Amniotic stem cell (primary cell): ENCODE data around the gene CEP295NL.
"Not testable (repeated sequence)": the region's sequence is repeated elsewhere in the genome, so short reads cannot be mapped to it uniquely, and the experiment has no call there.

Source experiments
- DNase-seq: peaks from one replicate; lab custom pipeline; 2025; lab: John Stamatoyannopoulos, UW

The CEP295NL gene, protein sequence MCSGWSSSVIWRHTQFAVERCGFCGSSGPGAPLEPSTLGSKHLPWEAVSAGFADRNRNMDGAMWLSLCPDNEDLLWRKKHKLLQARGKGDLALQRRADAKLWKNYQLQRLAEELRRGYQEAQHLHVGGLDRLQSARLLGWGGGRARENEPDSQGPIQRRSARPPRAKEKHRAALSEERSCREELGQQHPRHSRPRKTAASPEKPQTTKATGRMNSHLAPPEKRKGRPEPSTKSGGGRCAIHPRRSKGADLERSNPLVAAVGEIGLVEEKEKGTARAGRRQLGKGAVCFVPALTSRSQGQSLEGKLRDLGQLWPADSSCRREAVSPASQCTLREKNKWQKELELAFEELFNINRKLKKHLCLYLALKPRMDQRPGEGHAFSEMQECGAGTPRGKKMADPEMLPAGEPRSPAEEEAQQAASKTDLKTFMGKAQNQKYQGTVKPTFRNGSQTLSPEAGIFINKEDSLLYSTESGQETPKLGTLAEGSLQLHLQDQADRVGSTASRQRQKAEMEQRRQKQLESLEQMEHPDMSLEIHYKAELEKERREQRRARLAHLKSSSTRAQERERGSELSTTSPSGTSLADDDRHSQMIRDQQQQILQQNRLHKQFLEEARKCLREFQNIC

DNA sequence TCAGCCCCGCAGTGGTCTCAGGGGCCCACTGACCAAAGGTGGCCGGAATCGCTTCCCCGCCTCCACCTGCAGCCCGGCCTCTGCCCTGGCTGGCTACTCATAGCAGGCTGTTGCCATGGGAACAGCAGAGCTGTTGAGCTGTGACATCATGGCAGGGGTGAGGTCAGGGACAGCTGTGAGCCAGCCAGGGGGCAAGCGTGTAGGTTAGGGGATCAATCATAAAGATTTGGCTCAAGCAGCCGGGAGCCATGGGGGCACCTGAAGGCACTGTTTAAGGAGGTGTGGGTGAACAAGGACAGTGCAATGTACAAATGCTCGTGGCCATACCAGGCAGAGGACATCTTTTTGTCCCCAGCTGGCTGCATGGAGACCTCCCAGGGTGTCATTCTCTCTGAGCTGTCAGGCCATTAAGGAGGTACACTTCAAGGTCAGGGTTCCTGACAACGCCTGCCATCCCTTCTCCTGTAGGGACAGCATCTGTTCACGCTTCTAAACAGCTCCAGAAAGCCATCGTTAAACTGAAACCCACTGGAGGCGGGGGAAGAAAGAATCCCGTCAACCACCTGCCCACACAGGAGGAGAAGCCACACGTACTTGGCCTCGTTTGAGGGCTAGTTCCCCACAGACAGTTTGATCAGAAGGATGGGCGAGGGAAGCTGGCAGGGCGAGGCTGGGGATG is at the start of gene CEP295NL:
Gene CEP295NL, minus strand, starts transcription at position 101 of the 679 bp plus-strand sequence. CDS start 1,373 bp downstream, outside the sequence.
- no peak for DNase-seq

DNA sequence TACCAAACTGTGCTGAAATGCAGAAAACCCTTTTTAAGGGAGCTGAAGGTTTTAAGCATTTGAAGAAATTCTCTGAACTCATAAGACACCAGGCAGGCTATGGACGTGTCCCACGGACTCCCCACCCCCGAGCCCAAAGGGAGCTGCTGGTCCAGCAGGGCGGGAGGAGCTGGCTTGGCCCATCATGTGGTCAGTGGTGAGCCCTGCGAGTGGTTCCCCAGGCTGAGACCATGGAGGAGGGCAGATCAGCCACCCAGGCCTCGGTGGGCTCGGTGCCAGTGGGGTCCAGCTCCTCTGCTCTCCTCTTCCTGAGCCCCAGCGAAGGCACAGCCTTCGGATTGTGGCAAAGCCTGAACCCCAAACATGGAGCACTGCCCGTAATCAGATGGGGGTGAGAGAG is 49.7 kb upstream of the CEP295NL start:
- DNase-seq, result no peak

DNA sequence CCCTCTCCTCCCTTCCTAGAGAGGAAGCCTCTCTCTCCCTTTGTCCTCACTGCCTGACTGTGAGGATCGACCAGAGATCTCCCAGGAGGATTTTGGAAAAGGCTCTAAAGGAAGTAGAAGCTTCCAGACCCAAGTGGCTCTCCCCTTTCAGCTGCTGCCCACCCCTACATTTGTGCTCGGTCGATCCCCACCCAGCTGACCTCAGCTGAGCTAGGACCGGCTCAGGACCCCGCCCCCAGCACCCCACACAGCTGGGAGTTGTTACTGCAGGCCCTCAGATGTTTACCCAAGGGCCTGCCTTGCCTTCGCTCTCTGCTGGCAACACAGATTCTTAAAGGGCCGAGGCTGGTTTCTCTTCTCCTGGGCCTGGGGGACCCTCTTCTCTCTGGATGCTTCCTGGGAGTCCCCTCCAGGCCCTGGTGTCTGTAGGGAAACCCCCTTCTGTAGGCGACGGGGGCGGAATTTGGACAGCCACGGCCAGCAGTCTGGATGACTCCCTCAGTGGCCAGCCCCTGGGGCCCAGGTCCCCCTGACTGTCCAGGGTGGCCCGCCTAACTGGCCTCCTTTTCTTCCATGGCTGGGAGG is 49.1 kb upstream of the CEP295NL start:
- DNase-seq, result no peak

DNA sequence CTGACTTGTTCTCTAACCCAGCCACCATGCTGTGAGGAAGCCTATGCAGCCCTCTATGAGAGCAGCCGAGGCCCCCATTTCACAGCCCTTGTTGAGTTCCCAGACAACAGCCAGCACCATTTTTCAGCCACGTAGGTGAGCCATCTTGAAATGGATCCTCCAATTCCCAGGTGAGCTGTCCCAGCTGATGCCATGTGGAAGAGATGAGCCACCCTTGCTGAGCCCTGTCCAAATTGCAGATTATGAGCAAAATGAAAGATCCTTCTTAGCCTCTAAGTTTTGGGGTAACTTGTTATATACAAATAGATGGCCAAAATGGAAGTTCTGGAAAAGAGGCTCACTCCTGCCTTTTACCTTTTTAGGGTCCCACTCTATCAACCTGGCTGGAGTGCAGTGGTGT is 47.9 kb upstream of the CEP295NL start:
- no peak for DNase-seq

DNA sequence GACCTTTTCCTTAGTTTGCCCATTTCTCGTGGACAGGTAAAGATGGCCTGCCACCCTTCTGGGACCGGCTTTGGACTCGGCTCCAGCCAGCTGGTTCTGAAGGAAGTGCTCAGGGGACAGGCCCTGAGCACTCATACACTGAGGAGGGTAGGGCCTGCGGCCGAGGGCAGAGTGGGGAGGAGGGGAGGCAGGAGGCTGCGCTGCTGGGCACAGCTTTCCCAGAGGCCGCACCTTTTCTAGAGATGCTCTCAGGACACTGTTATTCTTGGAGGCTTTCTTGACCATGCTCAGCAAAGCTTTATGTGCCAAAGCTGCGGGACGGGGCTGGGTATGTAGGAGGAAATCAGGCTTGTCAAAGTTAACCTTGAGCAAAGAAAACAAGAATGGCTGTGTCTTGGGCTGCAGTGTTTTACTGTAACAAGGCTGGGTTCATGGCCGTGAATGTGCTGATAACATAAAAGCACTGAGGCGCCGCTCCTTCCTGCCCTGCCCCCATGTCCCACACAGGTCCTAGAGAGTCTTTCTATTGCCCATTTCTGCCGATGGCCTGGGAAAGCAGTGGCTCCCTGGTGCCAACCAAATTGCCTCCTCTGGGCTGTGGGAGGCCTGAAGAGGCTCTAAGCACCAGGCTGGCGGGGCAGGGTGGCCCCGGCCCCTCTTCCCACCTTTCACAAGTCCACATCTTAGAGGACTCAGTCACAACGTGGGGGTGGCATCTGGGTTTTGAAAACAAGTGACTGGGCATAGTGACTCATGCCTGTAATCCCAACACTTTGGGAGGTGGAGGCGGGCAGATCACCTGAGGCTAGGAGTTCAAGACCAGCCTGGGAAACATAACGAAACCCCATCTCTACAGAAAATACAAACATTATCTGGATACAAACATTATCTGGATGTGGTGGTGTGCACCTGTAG is 44.5 kb upstream of the CEP295NL start:
- DNase-seq, result no peak

DNA sequence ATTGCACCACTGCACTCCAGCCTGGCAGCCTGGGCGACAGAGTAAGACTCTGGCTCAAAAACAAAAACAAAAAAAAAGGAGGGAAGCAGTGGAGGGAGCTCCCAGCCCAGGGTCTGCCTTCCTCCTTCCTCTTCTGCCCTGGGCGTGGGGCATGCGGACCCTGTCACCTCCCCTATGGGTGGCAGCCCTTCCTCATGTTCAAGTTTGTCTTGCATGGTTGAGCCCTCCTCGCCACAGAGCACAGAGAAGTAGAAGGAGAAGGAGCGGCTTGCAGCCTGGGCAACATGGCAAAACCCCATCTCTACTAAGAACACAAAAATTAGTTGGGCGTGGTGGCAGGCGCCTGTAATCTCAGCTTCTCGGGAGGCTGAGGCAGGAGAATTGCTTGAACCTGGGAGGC is 43.6 kb upstream of the CEP295NL start:
- DNase-seq, result no peak

DNA sequence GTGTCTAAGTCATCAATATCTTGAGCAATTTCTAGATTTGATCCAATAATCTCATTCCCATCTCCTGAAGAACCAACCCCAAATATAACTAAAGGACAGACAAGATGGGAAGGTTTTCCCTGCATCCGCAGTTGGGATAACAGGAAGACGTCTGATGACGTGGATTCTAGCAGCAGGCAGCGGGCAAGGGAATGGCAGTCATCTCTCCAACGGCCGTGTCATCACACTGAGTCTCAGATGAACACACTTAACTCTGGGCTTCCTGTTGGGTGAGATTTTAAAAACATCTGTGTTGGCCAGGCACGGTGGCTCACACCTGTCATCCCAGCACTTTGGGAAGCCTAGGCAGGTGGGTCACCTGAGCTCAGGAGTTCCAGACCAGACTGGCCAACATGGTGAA is 43.1 kb upstream of the CEP295NL start:
- DNase-seq, result no peak

DNA sequence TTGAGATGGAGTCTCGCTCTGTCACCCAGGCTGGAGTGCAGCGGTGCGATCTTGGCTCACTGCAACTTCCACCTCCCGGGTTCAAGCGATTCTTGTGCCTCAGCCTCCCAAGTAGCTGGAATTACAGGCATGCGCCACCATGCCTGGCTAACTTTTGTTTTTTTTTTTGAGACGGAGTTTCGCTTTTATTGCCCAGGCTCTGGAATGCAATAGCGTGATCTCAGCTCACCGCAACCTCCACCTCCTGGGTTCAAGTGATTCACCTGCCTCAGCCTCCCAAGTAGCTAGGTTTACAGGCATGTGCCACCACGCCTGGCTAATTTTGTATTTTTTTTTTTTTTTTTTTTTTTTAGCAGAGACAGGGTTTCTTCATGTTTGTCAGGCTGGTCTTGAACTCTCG is 42.5 kb upstream of the CEP295NL start:
- DNase-seq, result not testable (repeated sequence)

DNA sequence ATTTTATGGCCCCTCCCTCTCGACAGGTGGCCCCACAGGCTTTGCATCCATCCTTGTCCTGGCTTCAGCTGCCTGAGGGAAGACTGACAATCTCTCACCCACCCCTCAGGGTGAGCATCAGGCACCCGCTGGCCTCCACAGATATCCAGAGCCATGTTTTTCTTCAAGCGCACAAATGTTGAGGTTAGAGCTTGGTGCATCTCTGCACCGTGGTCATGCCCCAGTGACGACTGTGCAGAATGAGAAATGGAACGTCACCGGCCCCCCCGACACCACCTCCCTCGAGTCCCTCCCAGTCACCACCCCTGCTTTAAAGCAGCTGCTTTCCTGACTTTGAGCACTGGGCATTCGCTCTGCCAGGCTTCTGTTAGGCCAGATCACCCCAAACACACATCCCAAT is 42.0 kb upstream of the CEP295NL start:
- no peak for DNase-seq

DNA sequence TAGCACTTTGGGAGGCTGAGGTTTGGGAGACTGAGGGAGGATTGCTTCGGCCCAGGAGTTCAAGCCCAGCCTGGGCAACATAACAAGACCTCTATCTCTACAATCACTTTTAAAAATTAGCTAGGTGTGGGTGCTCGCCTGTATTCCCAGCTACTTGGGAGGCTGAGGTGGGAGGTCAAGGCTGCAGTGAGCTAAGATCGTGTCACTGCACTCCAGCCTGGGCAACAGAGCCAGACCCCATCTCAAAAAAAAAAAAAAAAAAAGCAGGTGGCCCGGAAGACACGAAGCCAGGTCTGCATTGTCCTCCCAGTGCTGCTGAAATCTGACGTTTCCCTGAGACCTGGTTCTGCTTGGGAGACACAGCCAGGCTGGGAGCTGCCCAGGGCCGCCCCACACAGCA is 41.0 kb upstream of the CEP295NL start:
- DNase-seq, result no peak

DNA sequence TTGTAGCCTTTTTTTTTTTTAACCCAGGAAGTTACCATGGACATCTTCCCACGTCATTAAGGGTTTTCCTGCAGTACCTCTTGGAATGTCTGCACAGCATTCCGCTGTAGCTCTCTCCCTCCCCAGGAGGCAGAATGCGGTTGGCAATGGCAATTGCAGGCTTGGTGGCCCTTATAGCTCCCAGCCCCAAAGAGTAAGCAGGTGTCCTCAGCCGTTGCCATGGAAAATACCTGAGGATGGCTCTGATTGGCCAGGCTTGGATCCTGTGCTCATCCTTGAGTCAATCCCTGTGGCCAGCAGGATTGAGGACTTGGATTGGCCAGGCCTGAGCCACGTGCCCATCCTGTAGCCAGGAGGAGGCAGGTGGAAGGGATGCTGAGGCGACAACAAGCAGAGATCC is 37.7 kb upstream of the CEP295NL start:
- DNase-seq, result no peak

DNA sequence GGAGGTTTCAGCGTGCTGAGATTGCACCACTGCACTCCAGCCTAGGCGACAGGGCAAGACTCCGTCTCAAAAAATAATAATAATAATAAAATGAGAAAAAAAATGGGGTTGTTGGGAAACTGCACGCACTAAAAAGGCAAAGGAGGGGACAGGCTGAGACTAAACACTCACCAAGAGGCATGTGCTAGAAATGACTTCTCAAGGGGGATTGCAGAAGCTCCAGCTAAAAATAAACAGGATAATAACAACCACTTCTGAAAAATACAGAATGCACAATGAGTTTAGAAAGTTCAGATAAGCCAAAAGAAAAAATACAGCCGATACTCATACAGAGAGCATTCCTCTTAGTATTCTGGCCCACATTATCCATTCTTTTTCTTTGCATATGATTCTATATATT is 37.3 kb upstream of the CEP295NL start:
- DNase-seq, result no peak

DNA sequence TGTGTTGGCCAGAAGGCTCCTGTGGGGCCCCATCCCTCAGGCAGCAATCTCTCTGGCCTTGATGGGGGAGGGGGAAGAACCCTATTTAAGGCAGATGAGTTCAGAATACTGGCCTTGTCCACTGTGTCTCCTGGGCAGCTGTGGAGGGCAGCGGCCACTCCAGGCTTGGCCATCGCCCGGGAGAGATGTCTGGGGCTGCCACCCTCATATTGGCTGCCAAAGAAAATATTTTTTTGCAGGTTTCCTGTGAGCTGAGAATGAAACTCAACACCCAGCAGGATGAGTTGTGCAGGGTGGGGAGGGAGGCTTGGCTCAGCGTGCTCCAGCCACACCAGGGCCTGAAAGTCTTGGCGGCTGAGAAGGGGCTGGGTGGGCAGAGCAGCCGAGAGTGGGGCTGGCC is 36.6 kb upstream of the CEP295NL start:
- no peak for DNase-seq

DNA sequence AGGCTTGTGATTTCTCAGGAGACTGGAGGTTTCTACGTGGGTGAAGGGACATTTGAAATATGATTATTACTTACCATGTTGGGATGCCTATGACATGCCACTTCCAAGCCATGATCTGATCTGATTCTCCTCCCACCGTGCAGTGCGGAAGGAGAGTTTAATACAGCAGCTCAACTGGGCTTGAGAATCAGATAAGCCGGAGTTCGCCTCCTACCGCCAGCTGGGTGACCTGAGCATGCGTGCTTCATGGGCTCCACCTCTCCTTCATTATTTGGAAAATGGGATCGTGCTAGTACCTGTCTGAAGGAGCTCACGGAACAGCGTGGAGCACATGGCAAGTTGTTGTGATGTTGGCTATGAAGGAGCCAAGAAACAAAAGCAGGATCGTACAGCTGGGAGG is 34.6 kb upstream of the CEP295NL start:
- no peak for DNase-seq

DNA sequence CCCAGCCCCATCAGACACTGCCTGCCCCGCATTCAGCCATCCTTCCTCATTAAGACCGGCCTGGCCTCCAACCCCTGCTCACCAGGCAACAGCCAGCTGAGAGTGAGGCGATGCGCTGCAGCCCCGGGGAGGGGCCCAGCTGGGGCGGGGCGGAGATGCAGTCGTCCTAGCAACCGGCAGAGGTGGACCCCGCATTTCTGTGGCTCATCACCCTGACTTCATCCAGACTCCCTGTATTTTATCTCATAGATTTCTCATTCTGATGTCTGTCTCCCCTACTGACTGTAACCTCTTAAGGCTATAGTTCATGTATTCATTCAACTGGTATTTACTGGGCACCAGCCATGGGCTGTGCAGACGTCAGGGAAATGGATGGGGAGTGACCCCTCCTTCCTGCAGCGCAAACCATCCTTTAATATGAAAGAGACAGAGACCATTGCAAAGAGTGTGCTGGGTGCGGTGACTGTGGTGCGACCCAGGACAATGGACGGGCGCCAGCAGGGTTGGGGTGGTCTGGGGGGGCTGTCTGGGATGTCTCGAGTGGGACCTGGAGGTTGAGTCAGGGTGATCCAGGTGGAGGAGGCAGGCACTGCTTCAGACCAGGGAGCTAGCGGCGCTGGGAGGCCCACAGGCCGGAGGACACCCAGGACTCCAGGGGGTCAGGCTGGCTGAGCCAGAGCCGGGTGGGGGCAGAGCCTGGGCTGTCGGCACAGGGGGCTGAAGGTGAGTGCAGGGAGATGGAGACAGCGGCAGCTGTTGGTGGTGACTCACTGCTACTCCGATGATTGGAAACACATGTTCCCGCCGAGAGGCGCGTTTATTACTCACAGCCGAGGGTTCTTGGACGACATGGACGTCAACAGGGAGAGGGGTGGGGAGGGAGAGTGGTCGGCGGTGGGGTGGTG is 32.7 kb upstream of the CEP295NL start:
- peak; percentile 90 for DNase-seq

DNA sequence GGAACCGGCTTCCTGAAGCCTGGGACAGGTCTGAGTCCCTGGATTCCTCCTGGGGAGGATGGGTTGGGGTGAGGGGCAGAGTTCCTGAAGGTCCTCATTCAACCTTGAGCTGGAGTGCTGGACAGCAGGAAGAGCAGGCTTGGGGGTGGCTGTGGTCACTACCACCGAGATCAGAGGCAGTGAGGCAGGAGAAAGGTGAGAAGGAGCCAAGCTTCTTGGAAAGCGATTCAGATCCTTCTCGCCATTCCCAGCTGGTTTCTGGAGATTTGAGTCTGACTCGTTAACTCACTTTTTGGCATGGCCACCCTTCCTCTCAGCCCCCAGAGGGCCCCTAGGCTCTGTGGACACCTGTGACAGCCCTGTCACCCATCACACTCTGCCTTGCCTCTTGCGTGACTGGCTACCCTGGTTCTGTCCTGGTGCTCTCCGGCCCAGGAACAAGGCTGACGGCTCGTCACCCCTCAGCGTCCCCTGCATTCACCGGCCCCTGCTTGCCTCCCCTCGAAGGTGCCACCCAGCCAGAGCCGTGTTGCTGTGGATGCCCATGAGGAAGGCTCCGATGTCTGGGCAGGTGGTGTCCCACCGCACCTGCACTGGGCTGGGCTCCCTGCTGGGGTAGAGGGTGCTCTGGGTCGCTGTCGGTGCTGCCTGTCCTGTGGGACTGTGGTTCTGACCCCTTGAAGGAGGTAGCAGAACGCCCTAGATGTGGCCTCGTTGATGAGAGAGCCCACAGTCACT is 31.8 kb upstream of the CEP295NL start:
- DNase-seq, result no peak

DNA sequence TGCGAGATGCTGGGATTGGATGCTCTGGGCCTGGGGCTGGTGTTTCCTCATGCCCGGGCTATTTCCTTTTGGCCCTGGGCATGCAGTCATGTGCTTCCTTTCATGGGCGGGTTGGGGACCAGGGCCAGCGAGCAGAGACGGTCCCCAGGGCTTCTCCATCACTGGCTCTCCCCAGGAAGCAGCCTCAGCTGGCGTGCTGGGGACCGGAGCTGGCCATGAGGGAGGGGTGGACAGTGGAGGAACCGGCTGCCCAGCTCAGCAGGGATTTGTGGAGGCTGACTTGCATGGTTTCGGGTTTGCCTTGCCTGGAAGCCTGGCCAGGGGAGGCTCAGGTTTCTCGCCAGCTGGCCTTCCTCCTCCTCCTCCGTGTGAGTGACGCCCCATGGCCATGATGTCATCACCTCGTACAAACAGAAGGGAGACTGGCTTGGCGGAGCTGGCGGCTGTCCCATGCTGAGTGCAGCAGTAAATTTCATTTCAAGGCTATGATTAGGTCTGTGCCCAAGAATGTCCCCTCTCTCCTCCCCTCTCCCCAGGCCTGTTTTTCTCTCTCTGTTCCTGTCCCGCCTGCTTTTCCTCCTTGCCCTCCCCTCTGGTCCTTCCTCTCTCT is 31.1 kb upstream of the CEP295NL start:
- peak; percentile 94 for DNase-seq

DNA sequence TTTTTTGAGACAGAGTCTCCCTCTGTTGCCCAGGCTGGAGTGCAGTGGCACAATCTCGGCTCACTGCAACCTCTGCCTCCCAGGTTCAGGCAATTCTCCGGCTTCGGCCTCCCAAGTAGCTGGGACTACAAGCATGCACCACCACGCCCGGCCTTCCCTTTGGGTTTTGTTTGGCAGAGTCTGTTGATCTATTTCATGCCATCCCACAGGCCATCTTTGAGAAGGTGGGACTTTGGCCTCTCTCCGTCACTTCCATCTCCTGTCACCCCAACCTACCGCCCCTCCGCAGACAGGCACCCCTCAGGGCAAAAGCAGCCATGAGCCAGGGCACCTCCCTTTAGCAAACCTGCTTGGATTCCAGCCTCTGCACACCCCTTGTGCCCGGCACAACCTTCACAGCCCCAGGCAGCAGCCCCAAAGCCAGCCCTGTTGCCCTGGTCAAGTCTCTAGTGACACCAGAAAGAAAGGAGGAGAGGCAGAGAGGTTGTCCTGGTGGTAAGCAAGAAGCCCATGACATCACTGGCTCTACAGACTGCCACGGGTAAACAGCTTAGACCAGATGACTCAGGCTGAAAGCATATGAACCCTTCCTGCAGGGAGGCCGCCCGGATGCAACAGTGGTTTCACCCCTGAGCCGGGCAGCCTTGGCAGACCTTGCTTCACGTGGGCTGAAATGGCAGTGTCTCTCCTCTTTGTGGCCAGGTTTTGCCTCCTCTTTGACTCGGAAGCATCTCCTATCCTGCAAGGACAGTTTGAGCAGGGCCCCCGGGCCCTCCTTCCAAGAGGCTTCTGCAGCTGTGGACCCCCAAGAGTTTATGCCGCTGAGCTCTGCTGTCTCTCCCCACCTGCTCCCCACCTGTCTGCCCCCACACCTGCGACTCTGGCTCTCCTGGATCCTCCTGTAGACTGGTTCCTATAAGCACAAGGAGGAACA is 30.3 kb upstream of the CEP295NL start:
- peak; percentile 89 for DNase-seq
